HFF-Myc (cell line): ENCODE data around the gene KCNQ1.

Source experiments
- DNase-seq: peaks from one replicate; pipeline ENCODE4 v3.0.0-alpha.2; 2011; ENCODE audit warnings: low read depth; ENCODE audit errors: extremely low read depth
- H3K4me3 ChIP-seq: replicated peaks from 2 replicates; pipeline ENCODE4 v1.5.1; 2011; ENCODE audit warnings: low read depth, mild to moderate bottlenecking, control low read depth, low read length
- CTCF ChIP-seq: IDR thresholded peaks from 2 replicates; pipeline ENCODE4 v1.5.1; 2012; ENCODE audit warnings: mild to moderate bottlenecking, low read depth, low read length, control low read depth; ENCODE audit errors: missing control alignments

KCNQ1 gene

GRCh38 chr11:2557381-2557780 is 112.6 kb downstream of the KCNQ1 start:
- DNase-seq: no peak
- no peak for TF ChIP-seq CTCF

GRCh38 chr11:2558397-2558796 is 113.6 kb downstream of the KCNQ1 start:
- no peak for DNase-seq
- no peak for TF ChIP-seq CTCF
- H3K4me3 ChIP-seq: no peak overlapping the region

More at GRCh38 chr11:2557381-2557780, 112.6 kb downstream of the KCNQ1 start:
- H3K4me3 ChIP-seq: no peak overlapping the region

- TF ChIP-seq CTCF: no peak
- no peak for DNase-seq
- no peak overlapping the region for H3K4me3 ChIP-seq
Observed at GRCh38 chr11:2558861-2559526, 114.2 kb downstream of the KCNQ1 start.

GRCh38 chr11:2559527-2560311 is 114.9 kb downstream of the KCNQ1 start:
- no peak overlapping the region for H3K4me3 ChIP-seq
- no peak for TF ChIP-seq CTCF
- no peak for DNase-seq

- TF ChIP-seq CTCF: no peak
- DNase-seq: no peak
Observed at GRCh38 chr11:2561696-2562581, 117.1 kb downstream of the KCNQ1 start.

GRCh38 chr11:2562890-2563212 is 118.0 kb downstream of the KCNQ1 start:
- no peak overlapping the region for H3K4me3 ChIP-seq
- TF ChIP-seq CTCF: no peak
- no peak for DNase-seq

More at GRCh38 chr11:2561696-2562581, 117.1 kb downstream of the KCNQ1 start:
- H3K4me3 ChIP-seq: no peak overlapping the region
